Activated CD4-positive, alpha-beta T cell treated with anti-CD3 and anti-CD28 coated beads, Interleukin-2, amount 50 U/mL, for 24 hours (primary cell): ENCODE data around the gene SETD1B.
"Not testable (repeated sequence)": the region's sequence is repeated elsewhere in the genome, so short reads cannot be mapped to it uniquely, and the experiment has no call there.

Experiments used
- DNase-seq, 2 donors: peaks; one replicate each; pipeline ENCODE4 v3.0.0-alpha.2; 2020; ENCODE audit warnings: low read depth in 1 of 2, low spot score in 1 of 2

Gene SETD1B

GRCh38 chr12:121803861-121804416 is at the start of gene SETD1B:
SETD1B (plus strand) TSS chr12:121804009; CDS start chr12:121804738, 729 bp downstream.
- no peak for DNase-seq

- DNase-seq, result no peak
These were observed 49.0 kb upstream of the SETD1B start for GRCh38 chr12:121754836-121755235.

DNA sequence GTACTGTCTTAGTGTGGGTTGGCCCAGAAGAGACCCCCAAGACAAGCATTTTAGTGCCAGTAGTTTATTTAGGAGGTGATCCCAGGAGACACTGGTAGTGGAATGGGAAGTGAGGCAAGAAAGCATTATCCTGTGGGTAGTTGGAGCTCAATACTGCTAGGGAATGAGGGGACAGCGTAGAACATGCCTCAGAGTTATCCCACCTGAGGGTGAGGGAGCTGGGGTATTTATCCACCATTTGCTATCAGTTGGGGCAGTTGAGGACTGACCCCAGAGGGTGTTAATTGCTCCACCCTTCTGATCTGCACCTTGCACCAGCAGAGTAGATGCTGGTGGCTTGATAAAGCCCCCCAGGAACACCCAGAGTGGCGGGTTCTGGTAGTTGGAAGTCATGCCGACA is 48.2 kb upstream of the SETD1B start:
- DNase-seq, result no peak

DNA sequence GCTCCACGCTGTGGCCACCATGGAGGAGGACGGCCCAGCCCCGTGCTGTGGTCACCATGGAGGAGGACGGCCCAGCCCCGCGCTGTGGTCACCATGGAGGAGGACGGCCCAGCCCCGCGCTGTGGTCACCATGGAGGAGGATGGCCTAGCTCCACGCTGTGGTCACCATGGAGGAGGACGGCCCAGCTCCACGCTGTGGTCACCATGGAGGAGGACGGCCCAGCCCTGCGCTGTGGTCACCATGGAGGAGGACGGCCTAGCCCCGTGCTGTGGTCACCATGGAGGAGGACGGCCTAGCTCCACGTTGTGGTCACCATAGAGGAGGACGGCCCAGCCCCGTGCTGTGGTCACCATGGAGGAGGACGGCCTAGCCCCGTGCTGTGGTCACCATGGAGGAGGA is 45.3 kb upstream of the SETD1B start:
- not testable (repeated sequence) for DNase-seq

DNA sequence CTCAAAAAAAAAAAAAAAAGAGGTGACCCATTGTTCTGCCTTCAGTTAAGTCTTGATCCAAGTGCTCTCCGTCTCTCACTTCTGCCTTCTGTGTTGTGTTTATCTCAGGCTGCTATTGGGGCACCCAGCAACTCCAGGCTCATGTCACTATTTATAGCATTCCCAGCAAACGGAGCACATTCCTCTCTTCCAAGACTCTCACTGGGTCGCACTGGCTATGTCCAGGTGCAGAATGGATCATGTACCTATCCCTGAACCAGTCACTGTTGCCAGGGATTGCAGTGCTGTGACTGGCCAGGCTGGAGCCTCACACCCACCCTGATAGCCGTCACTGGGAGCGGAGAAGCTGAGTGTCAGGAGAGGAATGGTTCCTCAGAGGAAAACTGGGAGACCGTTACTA is 41.5 kb upstream of the SETD1B start:
- no peak for DNase-seq

GRCh38 chr12:121764808-121765207 is 39.0 kb upstream of the SETD1B start:
- DNase-seq, result no peak

GRCh38 chr12:121765573-121765972 is 38.2 kb upstream of the SETD1B start:
- no peak for DNase-seq

GRCh38 chr12:121766290-121767039 is 37.3 kb upstream of the SETD1B start:
- no peak for DNase-seq

- no peak for DNase-seq
These were observed 36.2 kb upstream of the SETD1B start for GRCh38 chr12:121767525-121768016.

DNA sequence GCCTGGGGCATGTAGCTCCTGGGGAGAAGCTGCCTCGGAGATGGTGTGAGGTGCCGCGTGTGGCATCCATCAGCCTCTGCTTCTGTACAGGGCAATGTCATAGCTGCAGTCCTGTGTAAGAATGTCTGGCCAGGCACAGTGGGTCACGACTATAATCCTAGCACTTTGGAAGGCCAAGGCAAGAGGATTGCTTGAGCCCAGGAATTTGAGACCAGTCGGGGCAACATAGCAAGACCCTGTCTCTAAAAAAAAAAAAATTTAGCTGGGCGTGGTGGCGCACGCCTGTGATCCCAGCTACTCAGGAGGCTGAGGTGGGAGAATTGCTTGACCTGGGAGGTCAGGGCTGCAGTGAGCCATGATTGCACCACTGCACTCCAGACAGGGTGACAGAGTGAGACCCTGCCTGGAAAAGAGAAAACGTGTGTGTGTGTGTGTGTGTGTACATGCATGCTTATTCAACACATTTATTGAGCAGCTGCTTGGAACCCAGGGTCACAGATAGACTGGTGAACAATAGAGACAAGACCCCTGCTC is 34.4 kb upstream of the SETD1B start:
- DNase-seq, result no peak

DNA sequence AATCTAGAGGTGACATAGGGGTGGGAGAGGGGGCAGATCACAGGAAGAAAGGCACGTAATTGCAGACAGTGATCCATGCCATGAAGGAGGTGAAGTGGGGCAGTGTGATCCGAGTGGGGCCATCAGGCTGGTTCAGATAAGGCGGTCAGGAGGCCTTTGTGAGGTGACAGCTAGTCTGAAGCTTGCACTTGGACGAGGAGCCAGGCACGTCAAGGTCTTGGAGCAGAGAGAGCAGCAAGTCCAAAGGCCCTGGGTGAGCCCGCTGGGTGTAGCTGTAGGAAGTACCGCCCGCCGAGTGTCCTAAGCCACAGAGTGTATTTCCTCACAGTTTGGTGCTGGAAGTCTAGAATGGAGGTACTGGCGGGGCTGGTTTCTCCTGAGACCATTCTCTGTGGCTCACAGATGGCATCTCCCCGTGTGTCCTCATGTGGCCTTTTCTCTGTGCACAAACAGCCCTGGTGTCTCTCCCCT is 33.9 kb upstream of the SETD1B start:
- no peak for DNase-seq

DNA sequence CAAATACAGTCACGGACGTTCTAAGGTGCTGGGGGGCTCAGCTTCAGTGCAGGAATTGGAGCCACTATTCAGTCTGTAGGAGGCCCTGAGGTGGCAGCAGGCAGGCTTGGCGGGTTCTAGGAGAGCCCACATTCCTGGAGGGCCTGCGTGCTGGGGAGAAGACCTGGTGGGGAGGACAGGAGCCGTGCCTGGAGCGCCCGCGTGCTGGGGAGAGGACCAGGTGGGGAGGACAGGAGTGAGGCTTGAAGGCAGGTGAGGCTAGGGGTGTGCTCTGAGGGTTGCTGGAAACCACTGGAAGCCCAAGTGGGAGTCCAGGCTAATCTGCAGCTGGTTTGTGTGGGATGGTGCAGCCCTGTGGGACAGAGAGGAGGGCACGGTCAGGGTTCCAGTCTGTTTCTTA is 33.4 kb upstream of the SETD1B start:
- DNase-seq, result no peak

DNA sequence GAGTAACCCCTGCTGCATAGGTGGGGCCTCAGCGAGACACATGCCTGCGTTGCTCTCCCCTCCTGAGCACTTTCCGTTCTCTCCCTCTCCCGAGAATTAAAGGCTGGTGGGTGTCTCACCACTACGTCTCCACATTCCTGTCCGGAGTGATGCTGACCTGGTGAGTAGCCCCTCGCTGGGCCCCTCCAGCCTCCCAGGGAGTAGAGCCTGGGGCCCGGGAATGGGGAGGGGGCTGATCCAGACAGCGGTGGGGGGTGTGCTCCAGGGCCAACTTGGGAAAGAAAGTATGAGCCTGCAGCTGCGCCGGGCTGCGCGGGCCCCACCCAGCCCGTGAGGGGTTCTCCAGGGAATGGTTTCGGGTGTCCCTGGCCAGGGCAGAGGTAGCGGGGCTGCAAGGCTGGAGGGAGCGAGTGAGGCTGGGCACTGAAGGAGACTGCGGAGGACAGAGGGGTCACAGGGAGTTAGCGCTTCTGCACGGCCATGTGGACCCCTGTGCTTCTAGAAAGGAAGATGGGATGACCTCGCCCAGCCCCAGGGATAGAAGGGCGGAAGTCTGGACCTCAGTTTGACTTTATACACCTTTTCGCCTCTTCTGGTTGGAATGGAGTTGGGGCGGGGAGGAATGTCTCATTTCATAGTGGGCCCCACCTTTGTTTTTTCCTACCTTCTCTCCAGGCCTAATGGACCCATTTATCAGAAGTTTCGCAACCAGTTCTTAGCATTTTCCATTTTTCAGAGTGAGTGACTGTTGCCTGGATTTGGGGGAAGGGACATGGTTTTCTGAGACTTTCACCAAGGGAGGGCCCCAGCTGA is 32.8 kb upstream of the SETD1B start:
- no peak for DNase-seq

GRCh38 chr12:121773011-121773777 is 30.6 kb upstream of the SETD1B start:
- DNase-seq, result peak in 1 of 2 donors; percentile 67

DNA sequence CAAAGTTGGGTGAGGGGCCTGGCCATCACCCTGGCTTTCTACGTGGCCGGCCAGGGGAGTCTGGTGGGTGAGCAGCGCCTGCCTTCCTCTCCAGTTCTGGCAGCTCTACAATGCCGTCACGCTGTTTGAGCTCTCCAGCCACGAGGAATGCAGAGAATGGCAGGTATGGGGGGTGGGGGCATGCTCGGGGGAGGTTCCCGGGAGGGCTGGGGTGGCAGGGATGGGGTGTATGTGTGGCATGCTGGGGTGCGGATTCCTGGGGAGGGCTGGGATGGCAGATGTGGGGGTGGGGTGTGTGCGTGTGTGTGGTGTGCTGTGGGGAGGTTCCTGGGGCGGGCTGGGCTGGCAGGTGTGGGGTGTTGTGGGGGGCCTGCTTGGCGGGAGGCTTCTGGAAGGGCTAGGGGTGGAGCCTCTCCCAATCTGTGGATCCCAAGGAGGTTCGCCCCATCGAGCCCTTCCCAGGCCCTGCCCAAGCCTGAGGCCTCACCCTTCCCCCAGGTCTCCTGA is 28.8 kb upstream of the SETD1B start:
- DNase-seq, result no peak

GRCh38 chr12:121775501-121775900 is 28.3 kb upstream of the SETD1B start:
- DNase-seq, result no peak

- DNase-seq, result peak; percentile 87 to 88
These were observed 27.4 kb upstream of the SETD1B start for GRCh38 chr12:121776190-121777098.

- no peak for DNase-seq
These were observed 25.0 kb upstream of the SETD1B start for GRCh38 chr12:121778567-121779421.
